ENCODE results near the gene RASSF5.
A peak's percentile ranks its signal among the peaks of the same experiment; 100 is the strongest.
"Not testable (repeated sequence)": the region's sequence is repeated elsewhere in the genome, so short reads cannot be mapped to it uniquely, and the experiment has no call there.

Gene RASSF5

DNA sequence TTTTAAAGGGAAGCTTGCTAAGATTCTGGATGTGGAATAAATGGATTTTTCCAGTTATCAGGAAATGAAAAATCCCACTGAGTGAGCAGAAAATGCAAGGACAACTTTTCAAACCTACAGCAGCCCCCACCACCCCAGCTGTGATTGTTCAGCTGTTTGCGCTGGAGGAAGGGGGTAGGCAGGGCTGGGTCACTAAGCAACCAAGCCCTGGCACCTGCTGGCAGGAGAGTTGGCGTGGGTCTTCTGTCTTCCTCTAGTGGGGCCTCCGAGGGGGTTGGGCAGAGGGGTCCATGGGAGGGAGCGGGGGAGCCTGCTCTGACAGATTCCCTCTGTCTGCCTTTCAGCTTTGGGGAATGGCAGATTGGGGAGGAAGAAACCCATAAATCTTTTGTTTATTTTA is 59.7 kb downstream of the RASSF5 start:
- DNase-seq, result no peak

DNA sequence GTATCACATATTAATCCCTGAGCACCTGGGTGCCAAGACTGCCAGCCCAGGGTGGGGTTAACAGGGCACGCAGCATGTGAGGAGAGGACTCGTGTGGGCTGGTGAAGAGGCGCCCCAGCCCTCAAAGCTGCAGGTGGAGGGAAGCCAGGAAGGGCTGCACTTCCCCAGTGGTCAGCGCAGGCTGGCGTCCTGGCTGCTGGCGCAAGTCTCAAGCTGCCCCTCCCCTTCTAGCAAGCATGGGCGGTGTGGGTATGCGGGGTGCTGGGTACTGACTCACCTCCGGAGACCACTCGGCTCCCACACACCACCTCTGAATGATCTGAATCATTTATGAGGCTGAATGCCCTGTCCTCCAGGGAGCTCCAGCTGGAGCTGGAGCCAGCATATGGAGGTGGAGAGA is 60.9 kb downstream of the RASSF5 start:
- no peak for DNase-seq

DNA sequence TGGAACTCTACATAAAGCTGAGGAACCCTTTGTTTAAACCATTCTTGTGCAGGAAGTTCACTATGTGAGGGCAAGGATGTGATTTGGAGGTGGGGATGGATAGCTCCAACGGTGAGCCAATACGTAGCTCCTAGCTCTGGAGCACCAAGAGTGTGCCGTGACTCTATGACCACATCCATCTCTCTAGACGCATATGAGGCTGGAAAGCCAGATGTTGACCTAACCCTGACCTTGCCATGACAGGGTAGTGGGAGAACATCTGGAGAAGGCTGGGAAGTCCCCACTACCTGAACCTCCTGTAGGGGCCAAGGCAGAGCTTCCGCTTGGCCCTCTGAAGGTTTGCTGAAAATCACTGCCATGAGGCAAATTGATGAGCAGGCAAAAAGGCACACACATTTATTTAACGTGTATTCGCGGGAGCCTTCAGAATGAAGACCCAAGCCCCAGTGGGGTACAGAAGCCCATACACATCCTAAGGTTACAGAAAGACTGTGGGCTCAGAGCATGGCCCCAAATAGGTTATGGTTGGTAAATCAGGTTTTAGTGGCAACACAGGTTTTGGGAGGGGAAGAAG is 61.5 kb downstream of the RASSF5 start:
- DNase-seq, result no peak

DNA sequence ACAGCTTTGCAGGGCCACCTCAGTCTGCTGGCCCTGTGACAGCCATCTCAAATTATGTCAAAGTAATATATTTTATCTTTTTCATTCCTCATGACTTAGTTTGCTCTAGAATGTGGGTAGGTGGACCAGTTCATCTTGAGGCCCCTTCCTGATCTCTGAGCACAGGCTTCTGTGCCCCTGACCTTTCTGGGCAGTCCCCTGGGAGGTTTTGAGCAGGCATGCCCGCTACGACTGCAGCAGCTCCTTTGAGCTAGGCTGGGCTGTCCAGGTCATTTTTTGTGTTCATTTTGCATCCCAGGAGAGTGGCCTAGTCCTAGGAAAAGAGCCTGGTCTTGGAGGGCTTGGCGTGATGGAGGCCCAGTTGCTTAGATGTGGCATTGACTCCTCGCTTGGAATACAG is 62.2 kb downstream of the RASSF5 start:
- DNase-seq, result no peak

DNA sequence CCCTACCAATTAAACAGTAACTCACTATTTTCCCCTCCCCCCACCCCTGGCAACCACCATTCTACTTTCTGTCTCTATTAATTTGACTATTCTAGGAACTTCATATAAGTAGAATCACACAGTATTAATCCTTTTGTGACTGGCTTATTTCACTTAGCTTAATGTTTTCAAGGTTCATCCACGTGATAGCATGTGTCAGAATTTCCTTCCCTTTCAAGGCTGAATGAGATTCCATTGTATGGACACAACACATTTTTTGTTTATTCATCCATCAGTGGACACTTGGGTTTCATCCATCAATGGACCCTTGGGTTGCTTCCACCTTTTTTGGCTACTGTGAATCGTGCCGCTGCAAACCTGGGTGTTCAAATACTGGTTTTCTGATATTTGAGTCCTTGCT is 63.2 kb downstream of the RASSF5 start:
- DNase-seq, result no peak

DNA sequence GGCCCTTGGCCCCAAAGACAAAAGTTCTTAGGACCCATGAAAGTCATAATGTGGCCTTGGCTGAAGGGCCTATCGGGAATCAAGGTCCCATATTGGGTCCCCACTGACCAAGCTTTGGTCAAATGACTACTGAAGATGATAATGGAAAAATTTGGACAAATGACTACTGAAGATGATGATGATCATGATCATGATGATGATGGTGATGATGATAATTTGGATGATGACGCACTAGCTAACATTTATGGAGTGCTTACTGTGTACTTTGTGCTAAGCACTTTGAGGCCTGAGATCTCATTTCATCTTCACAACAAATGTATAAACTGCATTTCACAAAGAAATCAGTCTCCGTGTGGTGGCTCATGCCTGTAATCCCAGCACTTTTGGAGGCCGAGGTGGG is 65.5 kb downstream of the RASSF5 start:
- no peak for DNase-seq

DNA sequence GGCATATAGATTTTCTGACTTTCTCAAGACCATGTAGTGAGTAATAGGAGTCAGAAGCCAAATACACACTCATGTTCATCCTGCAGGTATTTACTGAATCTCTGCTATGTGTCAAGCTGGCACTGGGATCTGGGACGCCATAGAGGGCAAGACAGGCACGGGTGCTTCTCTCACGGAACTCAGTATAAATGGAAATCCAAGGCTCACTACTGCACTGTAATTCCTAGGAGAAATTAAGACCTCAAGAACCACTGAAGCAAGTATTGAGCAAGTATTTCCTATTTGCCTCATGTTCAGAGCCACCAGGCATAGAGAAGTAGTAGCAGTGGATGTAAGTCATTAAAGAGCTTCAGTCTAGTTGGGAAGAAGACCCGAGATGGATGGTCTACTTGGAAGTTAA is 66.0 kb downstream of the RASSF5 start:
- no peak for DNase-seq

DNA sequence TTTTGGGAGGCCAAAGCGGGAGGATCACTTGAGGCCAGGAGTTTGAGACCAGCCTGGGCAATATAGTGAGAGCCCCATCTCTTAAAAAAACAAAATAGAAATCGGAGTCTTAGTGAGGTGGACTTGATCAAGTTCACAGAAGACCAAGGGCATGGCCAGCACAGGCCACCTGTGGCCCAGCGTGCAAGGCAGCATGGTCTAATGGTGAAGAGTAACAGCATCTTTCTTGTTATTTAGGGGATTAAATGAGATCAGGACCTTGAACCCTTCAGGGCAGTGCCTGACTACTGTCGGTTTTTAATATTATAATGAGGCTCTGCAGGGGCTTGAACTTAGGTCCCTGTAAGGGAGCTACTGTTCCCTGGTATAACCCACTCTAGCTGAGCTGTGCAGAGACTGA is 66.4 kb downstream of the RASSF5 start:
- DNase-seq, result no peak

DNA sequence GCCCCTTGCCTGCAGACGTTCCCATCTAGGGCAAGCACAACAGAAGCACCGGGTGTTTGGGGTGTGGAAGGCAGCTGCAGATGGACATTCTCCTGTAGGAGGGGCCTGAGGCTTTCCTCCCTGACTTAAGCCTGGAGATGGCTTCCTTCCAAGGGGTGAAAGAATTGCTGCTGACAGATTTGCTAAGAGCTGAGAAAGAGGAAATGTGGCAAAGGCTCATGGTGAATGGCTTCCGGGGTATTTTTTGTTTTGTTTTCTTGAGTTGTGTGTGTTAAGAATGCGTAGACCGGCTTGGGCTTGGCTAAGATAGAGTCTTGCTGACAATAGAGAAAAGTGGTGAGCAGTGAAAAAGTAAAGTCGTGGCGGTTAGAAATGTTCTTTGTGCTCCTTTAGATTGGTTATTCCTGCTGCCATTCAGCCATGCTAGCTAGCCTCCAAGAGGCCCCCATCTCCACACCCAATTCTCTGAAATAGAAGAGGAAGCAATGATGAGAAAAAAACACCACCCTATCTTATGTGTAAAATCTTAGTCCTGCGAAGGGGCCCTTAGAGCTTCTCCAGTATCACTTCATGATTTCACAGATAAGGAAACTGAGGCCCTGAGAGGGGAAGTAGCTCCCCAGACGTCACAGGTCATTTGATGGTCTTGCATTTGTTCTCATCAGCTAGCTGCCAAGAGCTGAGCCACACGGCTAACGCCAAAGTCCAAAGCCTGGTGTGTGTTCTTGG is 68.0 kb downstream of the RASSF5 start:
- peak in 14 of 58 donors; percentile 9 to 47 (median 21) for DNase-seq

DNA sequence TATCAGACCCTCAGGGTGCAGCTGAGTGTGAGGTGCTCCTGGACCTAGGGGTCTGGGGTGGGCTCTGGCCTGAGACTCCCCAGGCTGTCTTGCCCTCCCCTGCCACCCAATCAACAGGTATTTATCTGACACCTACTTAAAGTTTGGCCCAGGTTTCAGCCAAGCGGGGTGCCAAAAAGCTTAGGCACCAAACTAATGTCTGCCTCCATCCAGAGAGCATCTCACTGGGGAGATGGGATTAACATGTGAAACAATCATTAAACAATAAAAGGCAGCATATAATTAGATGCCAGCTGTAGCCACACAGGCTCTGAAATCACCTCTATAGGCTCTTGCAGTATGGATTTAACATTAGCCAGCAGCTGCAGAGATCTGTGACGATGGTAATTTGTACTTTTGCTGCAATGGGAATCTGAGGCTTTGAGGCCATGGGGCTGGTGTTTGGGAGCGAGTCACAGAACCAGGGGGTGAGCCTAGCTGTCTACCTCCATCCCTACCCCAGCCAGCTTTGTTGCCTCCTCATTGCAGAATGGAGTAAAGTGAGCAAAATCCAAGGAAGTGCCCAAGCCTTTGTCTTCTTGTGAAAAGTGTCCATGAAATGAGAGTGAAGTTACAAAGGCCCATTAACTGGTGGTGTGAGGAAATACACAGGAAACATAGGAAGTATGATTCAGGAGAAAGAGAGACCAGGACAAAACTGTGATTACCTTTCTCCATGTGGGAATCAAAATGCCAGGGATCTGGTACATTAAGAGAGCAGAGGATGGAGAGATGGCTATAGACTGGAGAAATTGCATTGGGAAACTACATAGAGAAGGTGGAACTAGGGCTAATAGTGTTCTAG is 68.8 kb downstream of the RASSF5 start:
- DNase-seq, result no peak

DNA sequence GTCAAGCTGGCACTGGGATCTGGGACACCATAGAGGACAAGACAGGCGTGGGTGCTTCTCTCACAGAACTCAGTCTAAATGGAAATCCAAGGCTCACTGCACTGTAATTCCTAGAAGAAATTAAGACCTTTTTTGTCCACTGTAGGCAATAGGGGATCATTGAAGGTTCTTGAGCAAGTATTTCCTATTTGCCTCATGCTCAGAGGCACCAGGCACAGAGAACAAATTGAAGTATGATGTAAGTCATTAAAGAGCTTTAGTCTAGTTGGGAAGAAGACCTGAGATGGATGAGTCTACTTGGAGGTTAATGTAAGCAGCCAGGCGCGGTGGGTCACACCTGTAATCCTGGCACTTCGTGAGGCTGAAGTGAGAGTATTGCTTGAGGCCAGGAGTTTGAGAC is 70.3 kb downstream of the RASSF5 start:
- no peak for DNase-seq

DNA sequence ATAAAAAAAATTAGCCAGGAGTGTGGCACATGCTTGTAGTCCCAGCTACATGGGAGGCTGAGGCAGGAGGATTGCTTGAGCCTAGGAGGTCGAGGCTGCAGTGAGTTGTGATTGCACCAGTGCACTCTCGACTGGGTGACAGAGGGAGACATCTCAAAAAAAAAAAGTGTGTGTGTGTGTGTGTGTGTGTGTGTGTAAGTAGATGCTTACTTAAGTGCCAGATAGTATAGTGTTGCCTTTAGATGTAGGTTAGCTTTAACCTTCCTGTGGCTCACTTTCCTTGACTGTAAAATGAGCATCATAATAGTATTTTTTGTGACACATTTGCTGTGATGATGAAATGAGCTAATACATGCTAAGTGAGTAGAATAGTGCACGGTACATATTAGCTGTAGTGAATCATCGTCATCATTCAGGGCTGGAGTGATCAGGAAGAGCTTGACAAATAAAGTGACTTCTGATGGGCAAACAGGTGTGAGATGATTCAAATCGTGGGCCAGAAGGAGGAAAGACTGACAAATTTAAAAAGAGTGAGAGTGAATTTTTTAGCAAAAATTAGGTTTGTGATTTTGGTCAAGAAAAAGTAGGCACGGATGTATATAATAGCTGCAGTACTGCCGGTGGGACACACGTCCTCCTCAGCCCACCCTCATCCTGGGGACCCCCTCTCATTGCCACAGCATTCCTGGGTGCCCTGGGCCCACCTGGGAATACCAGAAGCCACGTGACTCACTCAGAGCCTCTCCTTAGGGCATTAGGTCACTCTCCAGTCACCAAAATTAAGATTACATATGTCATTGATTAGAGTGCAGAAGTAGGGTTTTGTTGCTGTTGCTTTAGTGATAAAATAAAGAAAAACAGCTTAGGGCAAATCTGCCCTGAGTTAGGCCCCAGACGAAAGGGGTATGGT is 71.0 kb downstream of the RASSF5 start:
- no peak for DNase-seq

DNA sequence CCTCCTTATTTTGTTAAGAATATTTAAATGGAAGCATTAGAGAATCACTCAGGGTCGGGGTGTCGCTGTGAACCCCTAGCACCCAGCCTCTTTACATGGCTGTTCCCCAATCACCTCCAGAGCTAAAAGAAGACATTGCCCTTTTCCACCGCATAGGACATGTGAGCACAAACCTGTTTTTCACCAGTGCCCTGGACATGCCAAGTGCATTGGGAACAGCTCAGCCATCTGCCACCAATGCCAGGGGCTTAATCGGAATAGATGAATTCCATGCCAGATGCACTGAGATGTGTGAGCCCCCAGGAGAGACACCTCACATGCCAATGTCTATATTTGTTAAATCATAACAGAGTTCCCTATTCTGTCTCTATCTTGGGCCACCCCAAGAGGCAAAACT is 71.6 kb downstream of the RASSF5 start:
- DNase-seq, result no peak

DNA sequence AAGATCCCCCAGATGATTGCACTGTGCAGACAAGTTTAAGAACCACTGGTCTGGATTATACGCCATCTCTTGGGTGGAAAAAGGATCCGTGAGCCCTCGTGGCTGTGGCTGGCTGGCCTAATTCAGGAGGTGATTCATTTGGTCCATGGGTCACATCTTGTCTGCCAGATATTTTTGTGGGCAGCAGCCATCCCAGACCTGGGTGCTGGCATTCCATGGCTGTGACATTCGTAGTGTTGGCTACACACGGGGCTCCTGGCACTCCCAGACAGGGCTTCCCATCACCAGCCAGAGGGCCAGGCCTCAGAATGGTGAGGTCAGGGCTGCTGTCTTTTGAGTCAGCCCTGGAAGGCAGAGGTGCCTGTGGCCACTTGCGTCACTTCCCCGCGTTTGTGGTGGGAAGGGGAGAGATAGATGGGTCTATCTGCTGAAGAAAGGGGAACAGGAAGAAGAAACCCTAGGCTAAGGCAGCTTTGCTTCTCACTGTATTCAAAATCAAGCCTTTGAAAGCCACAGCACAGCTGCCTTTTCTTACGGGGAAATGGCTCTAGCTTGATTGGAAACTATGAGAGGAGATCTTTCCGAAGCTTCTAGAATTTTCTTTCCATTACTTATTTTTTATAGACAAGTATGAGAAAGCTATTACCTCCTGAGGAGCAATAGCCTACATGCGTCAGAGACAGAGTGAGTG is 72.6 kb downstream of the RASSF5 start:
- peak in 37 of 58 donors; percentile 10 to 67 (median 37) for DNase-seq

DNA sequence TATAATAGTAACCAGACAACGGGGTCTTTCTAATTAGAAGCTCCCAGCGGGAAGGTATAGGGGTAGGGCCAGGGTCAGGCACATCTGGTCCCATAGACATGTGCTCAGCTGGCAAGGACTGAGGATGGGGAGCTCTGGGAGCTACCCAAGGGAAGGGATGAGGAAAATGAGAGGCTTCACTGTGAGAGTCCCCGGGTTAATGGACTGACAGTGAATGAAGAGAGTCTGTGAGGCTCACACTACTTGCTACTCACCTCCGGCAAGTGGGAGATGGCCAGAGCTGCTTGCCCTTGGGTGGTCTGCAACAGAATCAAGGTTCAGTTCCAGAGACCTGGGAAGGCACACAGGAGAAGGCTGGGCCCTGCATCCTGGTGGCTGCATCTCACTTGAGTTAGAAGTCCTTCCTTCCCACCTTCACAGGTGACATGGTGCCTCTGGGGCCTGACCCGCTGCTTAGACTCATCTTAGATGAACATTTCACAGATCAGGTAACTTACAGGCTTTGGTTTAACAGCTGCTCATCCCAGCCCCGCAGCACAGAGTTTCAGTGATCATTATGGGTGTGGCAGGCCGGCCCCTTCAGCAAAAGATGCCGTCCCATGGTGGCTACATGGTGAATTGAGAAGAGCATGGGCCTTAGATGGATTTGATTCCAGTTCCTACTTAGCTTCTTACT is 73.2 kb downstream of the RASSF5 start:
- no peak for DNase-seq

DNA sequence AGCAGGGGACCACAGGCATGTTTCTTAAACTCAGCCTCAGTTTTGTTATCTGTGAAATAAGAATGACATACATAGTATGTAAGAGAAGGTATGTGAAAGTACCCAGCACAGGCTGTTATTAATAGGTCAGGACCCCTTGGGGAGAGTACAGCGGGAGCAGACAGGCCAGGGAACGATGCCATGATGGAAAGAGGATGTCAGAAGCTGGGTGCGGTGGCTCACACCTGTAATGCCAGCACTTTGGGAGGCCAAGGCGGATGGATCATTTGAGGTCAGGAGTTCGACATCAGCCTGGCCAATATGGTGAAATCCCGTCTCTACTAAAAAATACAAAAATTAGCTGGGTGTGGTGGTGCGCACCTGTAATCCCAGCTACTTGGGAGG is 73.8 kb downstream of the RASSF5 start:
- not testable (repeated sequence) for DNase-seq

DNA sequence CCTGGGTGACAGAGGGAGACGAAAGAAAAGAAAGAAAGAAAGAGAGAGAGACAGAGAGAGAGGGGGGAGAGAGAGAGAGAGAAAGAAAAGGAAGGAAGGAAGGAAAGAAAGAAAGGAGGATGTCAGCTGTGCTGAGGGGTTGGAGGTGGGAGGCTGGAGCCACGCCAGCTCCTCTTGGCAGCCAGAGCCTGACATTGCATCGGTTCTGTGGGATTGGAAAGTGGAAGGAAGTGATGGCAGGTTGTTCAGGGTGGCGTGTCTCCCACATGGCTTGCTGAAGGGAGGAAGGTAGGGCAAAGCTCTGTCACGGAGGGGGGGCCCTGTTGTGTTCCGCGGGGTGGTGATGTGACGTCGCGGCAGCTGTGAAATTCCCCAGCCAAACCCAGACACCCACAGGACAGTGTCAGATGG is 74.2 kb downstream of the RASSF5 start:
- DNase-seq, result peak in 19 of 58 donors; percentile 12 to 43 (median 28)

DNA sequence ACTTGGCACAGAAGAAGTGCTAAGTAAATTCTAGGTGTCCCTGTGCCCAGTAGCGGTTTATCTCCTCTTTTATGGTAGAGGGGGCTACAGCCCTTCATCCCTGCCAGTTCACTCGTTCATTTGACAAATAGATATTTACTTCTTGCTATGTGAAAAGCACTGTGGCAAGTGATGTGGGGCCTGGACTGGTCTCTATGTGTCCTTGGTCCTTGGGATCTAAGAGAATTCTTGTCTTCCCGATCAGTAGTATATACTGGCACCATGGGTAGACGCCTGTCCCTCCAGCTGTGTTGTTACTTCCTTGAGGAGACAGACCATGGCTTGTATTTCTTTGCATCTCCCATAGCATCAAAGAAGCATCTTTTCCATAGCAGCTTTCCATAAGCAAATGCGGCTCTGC is 75.2 kb downstream of the RASSF5 start:
- no peak for DNase-seq

DNA sequence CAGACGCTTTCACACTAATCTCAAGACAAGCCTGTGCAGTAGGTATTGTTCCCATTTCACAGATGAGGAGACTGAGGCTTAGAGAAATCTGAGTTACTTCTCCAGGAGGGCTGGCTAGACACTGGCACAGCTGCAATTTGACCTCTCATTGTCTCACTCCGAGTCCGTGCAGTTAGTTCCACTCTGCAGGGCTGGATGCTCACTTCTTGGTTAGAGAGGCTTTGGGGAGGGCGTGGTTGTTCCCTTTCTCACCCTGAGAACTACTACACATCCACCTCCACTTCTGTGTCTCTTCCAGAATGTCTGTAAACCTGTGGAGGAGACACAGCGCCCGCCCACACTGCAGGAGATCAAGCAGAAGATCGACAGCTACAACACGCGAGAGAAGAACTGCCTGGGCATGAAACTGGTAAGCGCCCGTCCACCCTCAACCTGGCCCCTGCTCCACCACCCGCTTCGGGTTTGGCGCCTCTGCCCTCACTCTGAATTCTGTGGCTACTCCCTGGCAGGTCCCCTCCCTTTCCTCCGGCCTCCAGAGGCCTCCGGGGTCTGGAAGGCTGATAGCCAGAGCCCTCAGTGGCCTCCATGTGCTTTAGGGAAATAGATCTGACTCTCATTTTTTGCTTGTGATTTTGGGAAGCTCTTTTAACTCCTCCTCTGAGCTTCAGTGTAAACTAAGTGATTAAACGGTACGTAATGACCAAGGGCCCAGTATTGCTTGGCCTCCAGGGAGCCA is 75.8 kb downstream of the RASSF5 start:
- DNase-seq, result peak in 7 of 58 donors; percentile 10 to 65 (median 19)

All from anterior cingulate cortex (tissue), 58 donors.